ENCODE measurements around the gene GATM.

GATM gene

GRCh38 chr15:45347033-45347432 lies 31.3 kb downstream of the GATM start:
- Histone ChIP-seq H3K27ac (no peak overlapping the region), H3K4me3 (ENCODE audit: low read depth in 1 of 2, low read length in 1 of 2) (no peak overlapping the region), H3K4me1 (ENCODE audit: control insufficient read depth in 1 of 2, insufficient read depth in 1 of 2, low read depth in 1 of 2, low read length in 1 of 2) (no peaks in the 10 kb centered on the region), H3K27me3 (peaks cover 37% of the 10 kb centered on the region), H3K9me3 (no peaks in the 10 kb centered on the region), H3K36me3 (no peaks in the 10 kb centered on the region)
- no peak for TF ChIP-seq CTCF (IDR thresholded peaks at IDR 0.05)

GRCh38 chr15:45346381-45346780 lies 32.0 kb downstream of the GATM start:
- TF ChIP-seq CTCF (IDR thresholded peaks at IDR 0.05): no peak
- Histone ChIP-seq H3K27me3 (peaks cover 38% of the 10 kb centered on the region), H3K4me1 (ENCODE audit: control insufficient read depth in 1 of 2, insufficient read depth in 1 of 2, low read depth in 1 of 2, low read length in 1 of 2) (no peaks in the 10 kb centered on the region), H3K36me3 (no peaks in the 10 kb centered on the region), H3K27ac (no peak overlapping the region), H3K4me3 (ENCODE audit: low read depth in 1 of 2, low read length in 1 of 2) (no peak overlapping the region), H3K9me3 (no peaks in the 10 kb centered on the region)

DNA sequence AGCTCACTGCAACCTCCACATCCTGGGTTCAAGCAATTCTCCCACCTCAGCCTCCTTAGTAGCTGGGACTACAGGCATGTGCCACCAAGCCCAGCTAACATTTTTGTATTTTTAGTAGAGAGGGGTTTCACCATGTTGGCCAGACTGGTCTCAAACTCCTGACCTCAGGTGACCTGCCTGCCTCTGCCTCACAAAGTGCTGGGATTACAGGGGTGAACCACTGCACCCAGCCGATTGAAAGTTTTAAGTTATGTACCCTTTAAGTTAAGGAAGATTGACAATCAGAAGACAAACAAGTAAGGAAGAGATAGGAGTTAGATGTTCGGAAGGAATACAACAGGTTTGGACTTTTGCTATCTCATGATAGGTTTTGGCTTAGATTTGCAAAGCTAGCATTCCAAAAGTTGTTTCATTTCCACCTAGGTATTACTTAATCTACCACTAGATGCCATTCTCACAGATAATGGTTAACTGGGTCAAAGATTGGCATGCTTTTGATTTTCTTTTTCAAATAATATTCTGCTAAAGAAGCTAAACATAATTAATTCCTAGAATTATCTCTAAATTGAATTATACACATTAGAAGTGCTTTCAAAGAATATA lies 35.0 kb downstream of the GATM start:
- Histone ChIP-seq H3K4me3 (ENCODE audit: low read depth in 1 of 2, low read length in 1 of 2) (no peak overlapping the region), H3K27ac (no peak overlapping the region), H3K9me3 (no peaks in the 10 kb centered on the region), H3K27me3 (peaks cover 24% of the 10 kb centered on the region), H3K4me1 (ENCODE audit: control insufficient read depth in 1 of 2, insufficient read depth in 1 of 2, low read depth in 1 of 2, low read length in 1 of 2) (no peaks in the 10 kb centered on the region), H3K36me3 (no peaks in the 10 kb centered on the region)
- TF ChIP-seq CTCF (IDR thresholded peaks at IDR 0.05): no peak

- Histone ChIP-seq H3K27me3 (peaks cover 11% of the 10 kb centered on the region), H3K9me3 (no peaks in the 10 kb centered on the region), H3K4me1 (ENCODE audit: control insufficient read depth in 1 of 2, insufficient read depth in 1 of 2, low read depth in 1 of 2, low read length in 1 of 2) (no peaks in the 10 kb centered on the region), H3K27ac (no peak overlapping the region), H3K36me3 (no peaks in the 10 kb centered on the region), H3K4me3 (ENCODE audit: low read depth in 1 of 2, low read length in 1 of 2) (no peak overlapping the region)
- no peak for TF ChIP-seq CTCF (IDR thresholded peaks at IDR 0.05)
These were observed 36.6 kb downstream of the GATM start for GRCh38 chr15:45341790-45342189.

GRCh38 chr15:45340429-45340828 lies 37.9 kb downstream of the GATM start:
- TF ChIP-seq CTCF (IDR thresholded peaks at IDR 0.05): no peak
- no peak overlapping the region for H3K4me3 ChIP-seq (ENCODE audit: low read depth in 1 of 2, low read length in 1 of 2)
- no peak overlapping the region for H3K27ac ChIP-seq
- no peaks in the 10 kb centered on the region for H3K36me3 ChIP-seq
- H3K9me3 ChIP-seq: no peaks in the 10 kb centered on the region
- H3K4me1 ChIP-seq (ENCODE audit: control insufficient read depth in 1 of 2, insufficient read depth in 1 of 2, low read depth in 1 of 2, low read length in 1 of 2): no peaks in the 10 kb centered on the region
- H3K27me3 ChIP-seq: peaks cover 5% of the 10 kb centered on the region

GRCh38 chr15:45338417-45338816 lies 39.9 kb downstream of the GATM start:
- H3K27me3 ChIP-seq: peaks cover 5% of the 10 kb centered on the region

More at GRCh38 chr15:45338417-45338816, 39.9 kb downstream of the GATM start:
- Histone ChIP-seq H3K4me3 (ENCODE audit: low read depth in 1 of 2, low read length in 1 of 2) (no peak overlapping the region), H3K36me3 (no peaks in the 10 kb centered on the region), H3K4me1 (ENCODE audit: control insufficient read depth in 1 of 2, insufficient read depth in 1 of 2, low read depth in 1 of 2, low read length in 1 of 2) (no peaks in the 10 kb centered on the region), H3K27ac (no peak overlapping the region), H3K9me3 (no peaks in the 10 kb centered on the region)
- TF ChIP-seq CTCF (IDR thresholded peaks at IDR 0.05): no peak

All from neutrophil (primary cell).